ENCODE data around the gene DGKD.

The DGKD gene

DNA sequence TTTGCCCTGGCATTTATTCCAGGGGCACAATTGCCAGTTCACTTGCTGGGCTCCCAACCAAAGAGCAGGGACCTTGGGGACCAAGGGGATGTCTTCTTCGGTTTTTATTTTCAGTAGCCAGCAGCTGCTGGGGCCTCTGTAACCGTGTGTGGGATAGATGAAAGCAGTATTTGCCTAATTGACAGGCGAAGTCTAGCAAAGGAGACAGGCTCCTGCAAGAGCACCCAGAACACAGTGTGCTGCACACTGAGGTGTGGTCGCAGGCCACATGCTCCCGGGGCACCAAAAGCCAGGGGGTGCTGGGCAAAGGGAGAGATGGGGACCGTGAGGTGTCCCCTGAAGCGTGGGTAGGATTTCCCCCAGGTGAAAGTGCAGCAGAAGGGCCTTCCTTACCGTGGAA, 41.4 kb upstream of the DGKD start:
- H3F3A ChIP-seq (ENCODE audit: insufficient read depth), result no peaks in the 10 kb centered on the region
- no peak for TF ChIP-seq EZH2phosphoT487 (conservative IDR thresholded peaks at IDR 0.05; ENCODE audit: low read length)
- TF ChIP-seq, protein P1, sequence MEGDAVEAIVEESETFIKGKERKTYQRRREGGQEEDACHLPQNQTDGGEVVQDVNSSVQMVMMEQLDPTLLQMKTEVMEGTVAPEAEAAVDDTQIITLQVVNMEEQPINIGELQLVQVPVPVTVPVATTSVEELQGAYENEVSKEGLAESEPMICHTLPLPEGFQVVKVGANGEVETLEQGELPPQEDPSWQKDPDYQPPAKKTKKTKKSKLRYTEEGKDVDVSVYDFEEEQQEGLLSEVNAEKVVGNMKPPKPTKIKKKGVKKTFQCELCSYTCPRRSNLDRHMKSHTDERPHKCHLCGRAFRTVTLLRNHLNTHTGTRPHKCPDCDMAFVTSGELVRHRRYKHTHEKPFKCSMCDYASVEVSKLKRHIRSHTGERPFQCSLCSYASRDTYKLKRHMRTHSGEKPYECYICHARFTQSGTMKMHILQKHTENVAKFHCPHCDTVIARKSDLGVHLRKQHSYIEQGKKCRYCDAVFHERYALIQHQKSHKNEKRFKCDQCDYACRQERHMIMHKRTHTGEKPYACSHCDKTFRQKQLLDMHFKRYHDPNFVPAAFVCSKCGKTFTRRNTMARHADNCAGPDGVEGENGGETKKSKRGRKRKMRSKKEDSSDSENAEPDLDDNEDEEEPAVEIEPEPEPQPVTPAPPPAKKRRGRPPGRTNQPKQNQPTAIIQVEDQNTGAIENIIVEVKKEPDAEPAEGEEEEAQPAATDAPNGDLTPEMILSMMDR (IDR thresholded peaks at IDR 0.05; ENCODE audit: insufficient read depth, low read length, poor library complexity, severe bottlenecking), result no peak
- H3K27ac ChIP-seq (ENCODE audit: low read depth, low read length), result no peak overlapping the region
- no peak overlapping the region for H3K4me2 ChIP-seq (ENCODE audit: low read depth, low read length, poor library complexity, severe bottlenecking)
- H3K79me2 ChIP-seq (ENCODE audit: insufficient read depth, low read length), result no peaks in the 10 kb centered on the region
- no peak overlapping the region for H2AFZ ChIP-seq (ENCODE audit: low read depth, low read length, severe bottlenecking)
- no peak overlapping the region for H3K9ac ChIP-seq (ENCODE audit: low read length)
- no peaks in the 10 kb centered on the region for H3K36me3 ChIP-seq (ENCODE audit: low read length)
- no peaks in the 10 kb centered on the region for H3K27me3 ChIP-seq (ENCODE audit: low read length)
- no peak overlapping the region for H3K4me3 ChIP-seq (ENCODE audit: insufficient read depth, low read length, poor library complexity, severe bottlenecking)
- no peaks in the 10 kb centered on the region for H4K20me1 ChIP-seq (ENCODE audit: low read depth, low read length)
- no peaks in the 10 kb centered on the region for H3K9me2 ChIP-seq (replicated peaks; ENCODE audit: insufficient read depth, low read length)
- no peaks in the 10 kb centered on the region for H3K9me3 ChIP-seq (ENCODE audit: insufficient read depth, low read length)

DNA sequence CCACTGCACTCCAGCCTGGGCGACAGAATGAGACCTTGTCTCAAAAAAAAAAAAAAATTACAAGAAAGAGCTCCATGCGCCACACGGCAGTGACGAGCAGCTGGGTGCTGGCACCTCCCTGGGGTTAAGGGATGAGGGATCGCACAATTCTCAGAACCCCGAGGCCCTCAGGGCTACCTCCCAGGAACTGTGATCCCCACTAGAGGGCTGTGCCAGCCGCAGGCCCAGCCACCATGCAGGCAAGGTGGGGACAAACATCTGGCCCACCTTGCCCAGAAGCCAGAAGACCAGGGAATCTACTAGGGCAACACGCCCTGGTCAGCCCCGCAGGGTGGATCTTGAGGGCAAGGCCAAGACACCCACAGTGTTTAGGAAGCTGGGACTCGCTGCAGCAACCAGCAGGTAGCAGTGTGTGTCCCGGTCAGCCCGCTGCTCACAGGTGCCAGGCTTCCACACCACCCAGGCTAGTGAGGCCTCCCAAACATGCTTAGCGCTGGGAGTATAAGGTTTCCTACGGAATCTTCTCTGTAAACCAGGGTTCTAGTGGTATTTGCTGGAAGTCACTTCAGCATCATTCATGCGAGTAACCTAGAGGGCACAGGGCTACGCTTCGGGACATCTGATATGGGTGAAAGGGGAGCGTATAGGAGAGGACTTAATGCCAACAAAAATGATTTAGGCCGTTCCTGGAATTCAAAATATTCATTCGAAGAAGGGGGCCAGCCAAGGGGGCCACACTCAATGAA, 39.9 kb upstream of the DGKD start:
- H3K9ac ChIP-seq (ENCODE audit: low read length), result no peak overlapping the region
- no peaks in the 10 kb centered on the region for H3K27me3 ChIP-seq (ENCODE audit: low read length)
- H3K9me3 ChIP-seq (ENCODE audit: insufficient read depth, low read length), result no peaks in the 10 kb centered on the region
- no peaks in the 10 kb centered on the region for H4K20me1 ChIP-seq (ENCODE audit: low read depth, low read length)
- H3K27ac ChIP-seq (ENCODE audit: low read depth, low read length), result no peak overlapping the region
- H3K79me2 ChIP-seq (ENCODE audit: insufficient read depth, low read length), result no peaks in the 10 kb centered on the region
- no peak overlapping the region for H2AFZ ChIP-seq (ENCODE audit: low read depth, low read length, severe bottlenecking)
- H3K36me3 ChIP-seq (ENCODE audit: low read length), result no peaks in the 10 kb centered on the region
- no peak overlapping the region for H3K4me3 ChIP-seq (ENCODE audit: insufficient read depth, low read length, poor library complexity, severe bottlenecking)
- H3F3A ChIP-seq (ENCODE audit: insufficient read depth), result no peaks in the 10 kb centered on the region
- no peak overlapping the region for H3K4me2 ChIP-seq (ENCODE audit: low read depth, low read length, poor library complexity, severe bottlenecking)
- H3K9me2 ChIP-seq (replicated peaks; ENCODE audit: insufficient read depth, low read length), result no peaks in the 10 kb centered on the region
- TF ChIP-seq, protein P1 (IDR thresholded peaks at IDR 0.05; ENCODE audit: insufficient read depth, low read length, poor library complexity, severe bottlenecking), result no peak
- no peak for TF ChIP-seq EZH2phosphoT487 (conservative IDR thresholded peaks at IDR 0.05; ENCODE audit: low read length)

DNA sequence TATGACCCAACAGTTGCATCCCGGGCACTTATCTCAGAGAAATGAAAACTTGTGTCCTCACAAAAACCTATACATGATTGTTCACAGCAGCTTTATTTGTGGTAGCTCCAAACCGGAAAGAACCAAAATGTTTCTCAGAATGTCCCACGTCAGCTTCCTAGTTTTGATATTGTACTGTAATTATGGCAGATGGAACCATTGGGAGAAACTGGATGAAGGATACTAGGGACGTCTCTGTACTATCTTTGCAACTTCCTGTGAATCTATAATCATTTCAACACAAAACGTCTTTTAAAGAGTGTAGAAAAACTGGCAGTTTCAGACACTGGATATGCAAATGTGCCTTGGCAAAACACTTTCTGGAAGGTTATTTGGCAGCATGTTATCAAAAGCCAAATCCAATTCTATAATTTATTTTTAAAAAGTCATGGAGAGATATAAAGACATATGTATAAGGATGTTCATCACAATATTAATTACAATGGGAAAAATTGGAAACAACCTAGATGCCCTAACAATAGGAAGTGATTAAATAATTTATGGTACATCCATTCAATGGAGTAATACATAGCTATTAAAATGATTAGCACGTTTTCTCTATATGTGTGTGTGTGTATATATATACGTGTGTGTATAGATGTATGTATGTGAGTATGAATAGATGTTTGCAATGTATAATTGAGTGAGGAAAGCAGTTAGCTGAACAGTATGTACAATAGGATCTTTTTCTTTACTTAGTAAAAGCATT, 36.9 kb upstream of the DGKD start:
- TF ChIP-seq, protein P1 (IDR thresholded peaks at IDR 0.05; ENCODE audit: insufficient read depth, low read length, poor library complexity, severe bottlenecking), result no peak
- no peak for TF ChIP-seq EZH2phosphoT487 (conservative IDR thresholded peaks at IDR 0.05; ENCODE audit: low read length)
- no peaks in the 10 kb centered on the region for H3K79me2 ChIP-seq (ENCODE audit: insufficient read depth, low read length)
- H3K36me3 ChIP-seq (ENCODE audit: low read length), result no peaks in the 10 kb centered on the region
- H3K27me3 ChIP-seq (ENCODE audit: low read length), result no peaks in the 10 kb centered on the region
- no peak overlapping the region for H3K27ac ChIP-seq (ENCODE audit: low read depth, low read length)
- H3K9ac ChIP-seq (ENCODE audit: low read length), result no peak overlapping the region
- no peaks in the 10 kb centered on the region for H3F3A ChIP-seq (ENCODE audit: insufficient read depth)
- H4K20me1 ChIP-seq (ENCODE audit: low read depth, low read length), result no peaks in the 10 kb centered on the region
- H3K4me2 ChIP-seq (ENCODE audit: low read depth, low read length, poor library complexity, severe bottlenecking), result no peak overlapping the region
- H3K4me3 ChIP-seq (ENCODE audit: insufficient read depth, low read length, poor library complexity, severe bottlenecking), result no peak overlapping the region
- H2AFZ ChIP-seq (ENCODE audit: low read depth, low read length, severe bottlenecking), result no peak overlapping the region
- H3K9me3 ChIP-seq (ENCODE audit: insufficient read depth, low read length), result no peaks in the 10 kb centered on the region
- no peaks in the 10 kb centered on the region for H3K9me2 ChIP-seq (replicated peaks; ENCODE audit: insufficient read depth, low read length)
